Globus pallidus (tissue), 1 donor: ENCODE results near the gene GATC.

Experiments
- DNase-seq: peaks from one replicate; pipeline ENCODE4 v3.0.0-alpha.2; 2015; ENCODE audit warnings: low spot score

GATC gene, protein sequence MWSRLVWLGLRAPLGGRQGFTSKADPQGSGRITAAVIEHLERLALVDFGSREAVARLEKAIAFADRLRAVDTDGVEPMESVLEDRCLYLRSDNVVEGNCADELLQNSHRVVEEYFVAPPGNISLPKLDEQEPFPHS

DNA sequence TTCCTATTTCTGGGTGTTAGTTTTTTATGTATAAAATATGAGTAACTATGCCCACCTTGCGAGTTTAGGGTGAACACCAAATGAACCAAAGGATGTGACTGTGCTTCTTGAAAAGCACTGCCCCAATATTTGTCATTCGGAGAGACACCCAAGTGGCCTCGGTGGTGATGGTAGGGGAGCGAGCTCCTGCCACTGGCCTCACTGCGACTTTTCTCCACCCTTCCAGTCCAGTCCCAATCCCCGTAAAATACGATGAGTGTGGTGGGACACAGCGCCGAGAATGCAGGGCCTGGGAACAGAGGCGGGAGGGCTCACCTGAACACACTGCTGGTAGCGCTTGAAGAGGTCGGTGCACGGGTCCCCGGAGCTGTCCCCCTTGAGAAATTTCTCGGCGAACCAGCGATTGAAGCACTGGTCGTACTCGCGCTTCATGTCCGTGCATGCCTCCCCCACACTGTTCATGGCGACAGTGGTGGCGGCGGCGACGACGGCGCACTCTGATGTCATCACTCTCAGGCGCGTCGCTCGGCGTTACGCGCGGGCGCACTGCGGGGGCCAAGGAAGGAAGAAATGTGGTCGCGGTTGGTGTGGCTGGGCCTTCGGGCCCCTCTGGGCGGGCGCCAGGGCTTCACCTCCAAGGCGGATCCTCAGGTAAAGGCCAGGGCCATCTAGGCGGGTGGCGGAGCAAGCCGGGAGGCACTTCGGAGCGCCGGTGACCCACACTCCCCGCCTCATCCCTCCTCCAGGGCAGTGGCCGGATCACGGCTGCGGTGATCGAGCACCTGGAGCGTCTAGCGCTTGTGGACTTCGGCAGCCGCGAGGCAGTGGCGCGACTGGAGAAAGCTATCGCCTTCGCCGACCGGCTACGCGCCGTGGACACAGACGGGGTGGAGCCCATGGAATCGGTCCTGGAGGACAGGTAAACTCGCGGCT is at the start of gene GATC, which contains the start of gene TRIAP1:
Gene GATC (plus strand): TSS at position 534 of the 933 bp plus-strand sequence. CDS start 37 bp downstream, at position 571.
Gene TRIAP1 (minus strand): TSS at position 474 of the 933 bp plus-strand sequence. CDS start 12 bp downstream, at position 462.
- peak; percentile 70 for DNase-seq

DNA sequence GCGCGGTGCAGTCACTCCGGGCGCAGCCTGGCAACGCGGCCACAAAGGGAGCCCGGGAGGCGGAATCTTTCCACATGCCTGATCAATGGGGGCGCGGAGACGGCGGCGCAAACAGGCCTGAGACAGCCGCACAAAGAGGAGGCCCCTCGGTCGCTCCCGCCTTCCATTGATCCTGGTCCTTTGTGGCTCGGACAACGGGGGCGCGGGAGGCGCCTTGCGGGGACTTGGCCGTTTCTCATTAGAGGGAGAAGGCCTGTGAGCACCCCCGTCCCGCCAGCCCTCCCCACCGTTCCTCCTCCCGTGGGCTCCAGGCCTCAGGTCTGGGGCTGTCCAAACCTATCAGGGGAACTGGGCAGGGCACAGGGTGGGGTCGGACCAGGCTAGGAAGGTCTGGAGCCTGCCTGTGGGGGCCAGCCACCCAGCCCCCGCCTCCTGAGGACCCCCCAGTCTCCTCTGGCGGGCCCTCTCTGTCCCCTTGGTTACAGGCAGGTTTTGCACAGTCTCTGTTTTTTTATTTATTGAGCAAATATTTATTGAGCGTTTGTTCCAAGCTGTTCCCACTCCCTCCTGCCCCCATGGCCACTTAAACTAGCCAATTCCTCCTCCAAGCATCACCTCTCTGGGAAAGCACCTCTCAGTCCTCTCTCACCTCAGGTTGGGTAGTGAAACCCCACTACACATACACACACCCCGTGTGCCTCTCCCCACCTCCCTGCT is 48.3 kb upstream of the GATC start:
- DNase-seq = no peak

DNA sequence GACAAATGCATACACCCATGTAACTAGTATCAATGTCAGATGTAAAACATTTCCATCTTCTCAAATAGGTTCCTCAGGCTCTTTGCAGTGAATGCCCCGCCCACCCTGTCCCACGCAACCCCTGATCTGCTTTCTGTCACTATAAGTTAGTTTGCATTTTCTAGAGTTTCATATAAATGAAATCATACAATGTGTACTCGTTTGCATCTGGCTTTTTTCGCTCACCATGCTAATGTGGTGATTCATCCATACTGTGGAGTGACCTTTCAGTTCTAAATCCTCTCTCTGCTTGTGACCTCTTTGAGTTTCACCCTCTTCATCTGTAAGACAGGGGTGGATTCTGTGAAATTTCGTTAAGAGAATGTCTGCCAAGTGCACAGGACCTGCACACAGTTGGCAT is 46.7 kb upstream of the GATC start:
- no peak for DNase-seq

DNA sequence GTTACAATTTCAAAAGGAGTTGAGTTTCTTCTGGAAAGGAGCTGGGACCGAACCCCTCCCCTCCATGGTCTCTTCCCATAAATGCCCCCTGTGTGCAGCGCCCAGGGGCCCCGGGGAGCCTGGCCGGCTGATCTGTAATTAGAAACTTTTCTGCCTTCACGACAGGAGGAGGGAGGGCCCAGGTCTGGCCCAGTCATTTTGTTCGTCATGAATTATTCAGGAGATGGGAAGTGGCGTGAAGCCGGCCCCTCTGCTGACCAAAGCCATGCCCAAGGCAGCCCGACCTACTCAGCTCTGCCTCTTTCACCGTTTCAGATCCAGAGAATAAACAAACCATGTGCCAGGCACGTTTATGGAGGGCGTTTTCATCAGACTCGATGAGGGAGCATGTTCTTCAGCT is 44.0 kb upstream of the GATC start:
- no peak for DNase-seq

DNA sequence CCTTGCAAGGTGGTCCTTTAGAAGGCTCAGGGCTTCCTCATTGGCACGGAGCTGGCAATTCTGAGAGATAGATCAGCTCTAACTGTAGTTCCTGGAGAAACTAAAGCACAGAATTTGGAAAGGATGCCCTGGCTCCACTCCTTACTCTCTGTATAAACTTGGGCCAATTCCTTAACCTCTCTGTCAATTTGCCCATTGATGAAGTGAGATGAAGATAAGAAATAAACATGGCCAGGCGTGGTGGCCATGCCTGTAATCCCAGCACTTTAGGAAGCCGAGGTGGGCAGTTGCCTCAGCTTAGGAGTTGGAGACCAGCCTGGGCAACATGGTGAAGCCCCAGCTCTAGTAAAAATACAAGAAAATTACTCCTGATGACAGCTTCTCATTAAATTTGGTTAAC is 42.4 kb upstream of the GATC start:
- no peak for DNase-seq

DNA sequence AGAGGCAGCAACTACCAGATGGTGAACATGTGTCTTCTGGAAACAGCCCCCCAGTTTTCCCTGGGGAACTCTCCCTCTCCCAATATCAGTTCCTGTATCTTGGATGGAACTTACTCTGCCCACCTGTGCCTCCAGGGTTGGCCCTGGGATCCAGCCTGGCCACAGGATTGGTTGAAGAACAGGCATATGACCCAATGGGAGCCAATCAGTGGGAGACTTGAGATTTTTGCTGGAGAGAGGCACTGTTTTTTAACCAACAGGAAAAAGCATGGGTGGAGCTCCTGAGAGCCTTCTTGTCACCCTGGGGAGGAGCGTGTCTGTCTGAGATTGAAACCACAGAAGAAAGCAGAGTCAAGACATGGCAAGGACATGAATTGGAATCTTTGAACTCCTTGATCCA is 42.0 kb upstream of the GATC start:
- no peak for DNase-seq

DNA sequence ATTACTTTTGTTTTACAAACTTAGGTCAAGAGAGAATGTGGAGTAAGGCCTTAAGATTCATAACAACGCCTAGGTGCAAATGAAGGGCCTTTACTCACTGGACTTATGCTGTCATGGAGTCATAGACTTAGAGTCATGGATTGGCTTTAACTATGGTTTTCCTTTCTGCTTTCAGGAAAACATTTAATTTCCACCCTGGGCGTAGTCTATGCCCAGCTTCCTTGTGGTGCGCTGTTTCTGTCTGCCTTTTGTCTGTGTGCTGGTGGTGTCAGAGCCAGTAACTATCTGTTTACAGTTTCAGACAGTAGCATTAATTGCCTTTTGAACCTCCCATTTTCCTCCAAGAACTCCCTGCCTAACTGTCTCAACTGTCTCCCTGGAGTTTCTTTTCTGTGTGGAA is 40.2 kb upstream of the GATC start:
- DNase-seq = no peak

DNA sequence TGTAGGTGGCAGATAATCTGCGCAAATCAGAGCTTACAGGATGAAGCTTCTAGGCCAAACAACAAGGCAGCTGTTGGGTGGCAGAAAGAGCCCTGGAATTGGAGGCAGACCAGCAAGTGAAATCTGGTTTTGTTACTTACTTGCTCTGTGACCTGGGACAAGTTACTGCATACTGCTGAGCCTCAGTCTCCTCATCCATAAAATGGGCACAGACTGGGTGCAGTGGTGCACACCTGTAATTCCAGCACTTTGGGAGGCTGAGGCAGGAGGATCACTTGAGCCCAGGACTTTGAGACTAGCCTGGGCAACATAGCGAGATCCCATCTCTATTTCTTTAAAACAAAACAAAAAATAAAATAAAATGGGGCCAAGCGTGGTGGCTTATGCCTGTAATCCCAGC is 39.7 kb upstream of the GATC start:
- no peak for DNase-seq

DNA sequence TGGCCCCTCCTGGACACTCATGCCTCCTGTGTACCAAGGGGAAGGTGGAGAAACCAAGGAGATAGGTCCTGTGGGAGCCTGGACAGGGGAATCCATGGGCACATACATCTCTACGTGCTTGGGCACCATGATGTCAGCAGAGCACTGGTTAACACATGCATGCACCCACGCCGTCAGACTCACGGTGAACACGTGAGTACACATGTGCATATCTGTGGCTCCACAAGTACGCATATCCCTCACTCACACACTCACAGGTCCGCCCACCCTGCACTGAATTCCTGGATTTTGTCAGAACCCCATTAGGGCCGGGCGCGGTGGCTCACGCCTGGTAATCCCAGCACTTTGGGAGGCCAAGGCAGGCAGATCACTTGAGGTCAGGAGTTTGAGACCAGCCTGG is 37.5 kb upstream of the GATC start:
- no peak for DNase-seq

DNA sequence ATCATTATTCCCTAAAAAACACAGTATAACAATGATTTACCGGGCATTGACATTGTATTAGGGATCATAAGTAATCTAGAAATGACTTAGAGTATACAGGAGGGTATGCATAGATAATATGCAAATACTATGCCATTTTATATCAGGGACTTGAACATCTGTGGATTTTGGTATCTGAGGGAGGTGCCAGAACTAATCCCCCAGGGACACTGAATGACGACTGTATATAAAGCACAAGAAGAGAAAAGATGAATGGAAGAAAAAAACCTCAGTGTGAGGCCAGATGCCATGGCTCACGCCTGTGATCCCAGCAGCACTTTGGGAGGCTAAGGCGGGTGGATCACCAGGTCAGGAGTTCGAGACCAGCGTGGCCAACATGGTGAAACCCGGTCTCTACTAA is 33.8 kb upstream of the GATC start:
- no peak for DNase-seq

DNA sequence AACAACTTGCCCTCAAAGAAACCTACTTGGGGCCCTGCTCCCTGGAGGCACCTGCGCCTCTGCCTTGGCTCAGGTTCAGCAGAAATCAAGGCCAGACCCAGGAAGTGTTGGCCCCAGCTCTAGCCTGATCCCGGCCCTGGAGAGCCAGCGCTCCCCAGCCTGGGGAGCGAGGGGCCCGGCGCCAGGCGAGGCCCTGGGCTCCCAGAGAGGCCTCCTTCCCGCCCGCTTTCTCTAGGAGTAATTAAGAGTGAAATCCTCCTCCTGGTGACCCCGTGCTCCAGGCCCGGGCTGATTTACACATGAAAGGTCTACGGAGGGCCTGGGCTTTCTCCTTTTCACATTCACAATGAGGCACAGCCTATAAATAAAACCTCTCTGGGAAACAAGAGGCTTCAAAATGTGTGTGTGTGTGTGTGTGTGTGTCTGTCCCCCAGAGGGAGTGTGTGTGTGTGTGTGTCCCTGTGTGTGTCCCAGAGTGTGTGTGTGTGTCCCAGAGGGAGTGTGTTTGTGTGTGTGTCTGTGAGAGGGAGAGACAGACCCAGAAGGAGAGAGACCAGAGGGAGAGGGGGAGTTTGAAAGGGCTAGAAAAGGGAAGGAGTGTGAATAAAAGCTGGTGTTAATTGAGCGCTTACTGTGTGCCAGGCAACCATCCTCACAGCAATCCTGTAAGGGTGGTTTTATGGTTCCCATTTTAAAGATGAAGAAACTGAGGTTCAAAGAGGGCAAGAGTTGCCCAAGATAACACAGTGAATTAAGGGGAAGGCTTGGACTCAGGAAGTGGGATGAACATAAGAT is 32.1 kb upstream of the GATC start:
- DNase-seq = peak; percentile 31

DNA sequence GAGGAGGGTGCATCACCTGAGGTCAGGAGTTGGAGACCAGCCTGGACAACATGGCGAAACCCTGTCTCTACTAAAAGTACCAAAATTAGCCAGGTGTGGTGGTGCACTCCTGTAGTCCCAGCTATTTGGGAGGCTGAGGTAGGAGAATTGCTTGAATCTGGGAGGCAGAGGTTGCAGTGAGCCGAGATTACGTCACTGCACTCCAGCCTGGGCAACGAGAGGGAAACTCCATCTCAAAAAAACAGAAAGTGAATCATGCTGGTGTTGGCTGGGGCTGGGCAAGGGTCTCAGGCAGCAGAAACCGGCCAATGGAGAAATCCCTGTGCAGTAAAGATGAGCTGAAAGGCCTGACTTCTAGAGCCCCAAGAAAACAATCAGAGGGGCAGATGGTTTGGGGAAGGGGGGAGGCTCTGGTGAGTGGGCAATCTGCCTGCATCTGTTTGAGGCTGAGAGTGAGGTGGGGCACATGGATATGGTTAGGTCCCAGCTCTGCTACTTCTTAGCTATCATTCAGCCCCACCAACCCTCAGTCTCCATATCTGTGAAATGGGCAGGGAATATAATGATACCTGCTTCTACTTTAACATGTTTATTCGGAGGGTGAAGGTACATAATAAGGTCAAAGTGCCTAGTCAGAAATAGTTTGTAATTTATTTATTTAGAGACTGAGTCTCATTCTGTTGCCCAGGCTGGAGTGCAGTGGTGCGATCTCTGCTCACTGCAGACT is 29.6 kb upstream of the GATC start:
- DNase-seq = no peak

DNA sequence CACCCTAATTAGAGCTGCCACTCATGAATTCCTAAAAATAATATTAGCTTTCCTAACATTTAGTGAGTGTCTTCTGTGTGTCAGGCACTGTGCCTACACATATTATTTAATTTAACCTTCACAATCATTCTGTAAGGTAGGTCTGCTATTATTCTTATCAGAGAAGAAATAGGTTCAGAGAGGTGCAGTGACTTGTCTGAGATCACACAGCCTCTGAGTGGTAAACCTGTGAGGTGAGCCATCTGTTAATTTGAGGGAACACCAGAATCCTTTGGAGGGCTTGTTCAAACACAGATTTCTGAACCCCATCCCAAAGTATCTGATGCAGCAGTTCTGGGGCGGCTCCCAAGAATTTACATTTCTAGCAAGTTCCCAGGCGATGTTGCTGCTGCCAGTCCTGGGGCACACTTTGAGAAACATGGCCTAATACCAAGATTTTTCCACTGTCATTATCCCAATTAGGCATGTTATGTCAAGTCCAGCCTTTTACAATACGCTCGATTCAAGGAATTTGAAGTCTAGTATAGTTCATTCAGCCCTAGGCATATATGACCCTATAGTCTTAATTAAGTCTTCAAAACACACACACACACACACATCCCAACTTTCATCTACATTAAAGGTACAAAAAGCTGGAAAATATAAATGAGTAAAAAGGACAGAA is 28.2 kb upstream of the GATC start:
- DNase-seq = no peak

DNA sequence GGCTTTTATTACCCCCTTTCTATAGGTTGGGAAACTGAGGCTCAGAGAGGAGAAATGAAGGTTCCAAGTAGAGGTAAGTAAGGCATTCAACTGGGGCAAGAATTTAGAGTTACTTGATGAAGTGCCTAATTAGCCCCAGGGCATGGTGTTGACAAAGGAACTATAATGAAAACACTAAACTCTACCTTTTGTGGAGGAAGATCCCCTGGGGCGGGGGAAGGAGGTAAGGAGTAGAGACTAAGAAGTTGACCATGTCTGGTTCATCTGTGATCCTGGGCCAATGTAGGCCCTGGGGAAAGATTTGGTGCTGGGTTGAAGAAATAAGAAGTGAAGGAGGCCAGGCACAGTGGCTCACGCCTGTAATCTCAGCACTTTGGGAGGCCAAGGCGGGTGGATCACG is 24.5 kb upstream of the GATC start:
- no peak for DNase-seq

DNA sequence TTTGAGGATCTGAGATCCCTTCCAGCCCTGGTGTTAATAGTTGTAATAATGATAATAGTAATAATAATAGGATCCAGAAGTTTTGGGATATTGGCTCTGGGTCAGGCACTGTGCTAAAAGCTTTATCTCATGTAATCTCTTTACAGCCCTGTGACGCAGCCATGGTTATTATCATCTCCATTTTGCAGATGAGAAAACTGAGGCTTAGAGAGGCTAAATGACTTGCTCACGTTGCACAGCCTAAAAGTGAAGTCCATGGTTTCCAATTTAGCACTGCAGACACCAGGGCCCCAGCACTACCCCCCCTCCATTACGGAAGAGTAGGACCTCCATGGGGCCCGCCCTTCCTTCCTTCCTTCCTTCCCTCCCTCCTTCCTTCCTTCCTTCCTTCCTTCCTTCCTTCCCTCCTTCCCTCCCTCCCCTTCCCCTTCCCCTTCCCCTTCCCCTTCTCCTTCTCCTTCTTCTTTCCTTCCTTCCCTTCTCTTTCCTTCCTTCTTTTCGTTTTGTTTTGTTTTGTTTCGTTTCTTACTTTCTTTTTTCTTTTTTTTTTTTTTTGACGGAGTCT is 23.3 kb upstream of the GATC start:
- no peak for DNase-seq

DNA sequence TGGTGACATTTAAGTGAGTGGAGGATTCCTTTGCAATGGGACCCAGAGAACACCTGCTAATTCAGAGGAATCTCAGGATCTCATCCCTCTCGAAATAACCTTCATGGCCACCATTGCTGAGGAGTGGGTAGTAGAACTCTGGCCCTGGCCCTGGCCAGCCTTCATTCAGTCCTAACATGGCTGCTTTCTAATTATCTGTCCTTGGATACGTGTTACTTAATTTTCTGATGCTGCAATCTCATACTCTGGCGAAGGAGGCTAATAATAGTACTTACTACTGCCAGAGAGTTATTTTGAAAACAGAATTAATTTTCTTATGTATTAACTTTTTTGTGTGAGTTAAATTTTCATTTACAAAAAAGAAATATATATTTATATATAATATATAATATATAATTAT is 20.4 kb upstream of the GATC start:
- DNase-seq = no peak

DNA sequence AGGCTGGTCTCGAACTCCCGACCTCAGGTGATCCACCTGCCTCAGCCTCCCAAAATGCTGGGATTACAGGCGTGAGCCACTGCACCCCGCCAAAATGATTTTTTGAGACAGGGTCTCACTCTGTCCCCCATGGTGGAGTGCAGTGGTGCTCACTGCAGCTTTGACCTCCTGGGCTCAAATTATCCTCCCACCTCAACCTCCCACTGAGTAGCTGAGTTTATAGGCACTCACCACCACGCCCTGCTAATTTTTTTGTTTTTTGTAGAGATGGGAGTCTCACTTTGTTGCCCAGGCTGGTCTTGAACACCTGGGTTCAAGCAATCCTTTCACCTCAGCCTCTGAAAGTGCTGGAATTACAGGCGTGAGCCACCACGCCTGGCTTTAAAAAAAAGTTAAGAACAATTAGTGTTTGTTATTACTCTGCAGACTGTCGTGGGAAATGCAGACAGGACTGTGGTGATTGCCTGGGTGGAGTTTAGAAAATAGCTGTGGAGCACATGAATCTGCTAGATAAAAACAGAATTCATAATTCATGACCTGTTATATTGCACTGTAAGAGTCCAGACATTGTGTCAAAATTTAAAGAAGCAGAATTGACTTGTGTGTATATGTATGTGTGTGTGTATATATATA is 17.5 kb upstream of the GATC start:
- no peak for DNase-seq

DNA sequence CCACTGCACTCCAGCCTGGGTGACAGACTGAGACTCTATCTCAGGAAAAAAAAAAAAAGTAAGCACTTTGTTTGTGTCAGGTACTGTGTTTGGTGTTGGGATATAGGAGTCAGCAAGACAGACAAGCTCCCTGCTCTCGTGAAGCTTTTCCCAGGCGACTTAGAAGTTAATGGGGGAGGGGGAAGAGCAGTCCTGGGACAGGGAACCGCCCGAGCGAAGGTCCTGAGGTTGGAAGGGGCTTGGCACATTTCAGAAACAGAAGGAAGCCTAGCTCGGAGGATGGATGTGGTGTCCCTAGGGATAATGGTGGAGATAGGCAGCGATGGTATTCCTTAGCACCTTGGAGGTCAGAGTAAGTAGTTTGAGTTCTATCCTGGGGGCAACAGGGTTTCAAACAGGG is 16.9 kb upstream of the GATC start:
- no peak for DNase-seq

DNA sequence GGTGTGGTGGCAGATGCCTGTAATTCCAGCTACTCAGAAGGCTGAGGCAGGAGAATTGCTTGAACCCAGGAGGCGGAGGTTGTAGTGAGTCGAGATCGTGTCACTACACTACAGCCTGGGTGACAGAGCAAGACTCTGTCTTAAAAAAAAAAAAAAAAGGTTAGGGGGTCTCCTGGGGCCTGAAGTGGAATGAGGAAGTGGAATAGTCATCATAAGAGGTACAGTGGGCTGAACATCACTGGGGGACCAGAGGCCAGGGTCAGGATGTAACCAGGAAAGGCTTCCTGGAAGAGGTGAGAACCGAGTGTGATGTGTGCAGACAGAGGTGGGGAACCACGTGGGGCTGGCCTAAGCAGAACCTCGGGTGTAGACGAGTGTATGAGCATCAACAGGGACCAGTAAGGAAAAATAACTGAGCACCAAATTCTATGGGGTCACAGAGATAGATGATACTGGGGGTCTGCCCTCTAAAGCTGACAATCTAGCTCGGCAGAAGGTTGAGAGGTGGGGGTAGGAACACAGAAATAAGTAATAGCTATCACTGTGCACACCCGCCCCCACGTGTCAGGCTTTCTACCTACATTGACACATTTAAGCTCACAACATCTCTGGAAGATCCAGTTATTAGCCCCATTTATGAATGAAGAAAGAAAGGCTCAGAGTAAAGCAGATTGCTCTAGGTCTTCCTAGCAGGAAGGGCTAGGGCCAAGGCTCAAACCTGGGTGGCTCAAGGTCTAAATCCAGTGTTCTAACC is 13.3 kb upstream of the GATC start:
- DNase-seq = no peak
